Posterior vena cava (tissue), 2 donors: ENCODE results near the gene SSH2. TPM values are rescaled to one million over a fixed set of nuclear protein-coding genes. Genes with fewer than 3 reads are reported as not detected.
"Not testable (repeated sequence)": the region's sequence is repeated elsewhere in the genome, so short reads cannot be mapped to it uniquely, and the experiment has no call there.

Experiments used
- DNase-seq: peaks from one replicate; pipeline ENCODE4 v3.0.0-alpha.2; 2020; ENCODE audit warnings: low spot score
- intact Hi-C, 2 donors: fragments of 100-400 bp; cut with DNase I; formaldehyde crosslinking; loops; one replicate each; pipeline versions ENCODE4 v1.14.1 to v1.14.2; 2022 to 2023
- total RNA-seq, 2 donors: library from RNA; stranded (reverse); fragmentation: NEBNext Ultra II Directional; extraction: Animal tissue kit (Norgen Biotek cat#: 25700); gene quantifications; one replicate each; pipeline ENCODE4 v1.2.1, GENCODE V29; 2021
- donor health status: DM: yes; HTN: yes; CAD: no.
- donor health status: DM: yes; HTN: yes; CAD: no.

The SSH2 gene
- total RNA-seq, 2 donors from 2014 or later, result 26.0 to 33.3 TPM

DNA sequence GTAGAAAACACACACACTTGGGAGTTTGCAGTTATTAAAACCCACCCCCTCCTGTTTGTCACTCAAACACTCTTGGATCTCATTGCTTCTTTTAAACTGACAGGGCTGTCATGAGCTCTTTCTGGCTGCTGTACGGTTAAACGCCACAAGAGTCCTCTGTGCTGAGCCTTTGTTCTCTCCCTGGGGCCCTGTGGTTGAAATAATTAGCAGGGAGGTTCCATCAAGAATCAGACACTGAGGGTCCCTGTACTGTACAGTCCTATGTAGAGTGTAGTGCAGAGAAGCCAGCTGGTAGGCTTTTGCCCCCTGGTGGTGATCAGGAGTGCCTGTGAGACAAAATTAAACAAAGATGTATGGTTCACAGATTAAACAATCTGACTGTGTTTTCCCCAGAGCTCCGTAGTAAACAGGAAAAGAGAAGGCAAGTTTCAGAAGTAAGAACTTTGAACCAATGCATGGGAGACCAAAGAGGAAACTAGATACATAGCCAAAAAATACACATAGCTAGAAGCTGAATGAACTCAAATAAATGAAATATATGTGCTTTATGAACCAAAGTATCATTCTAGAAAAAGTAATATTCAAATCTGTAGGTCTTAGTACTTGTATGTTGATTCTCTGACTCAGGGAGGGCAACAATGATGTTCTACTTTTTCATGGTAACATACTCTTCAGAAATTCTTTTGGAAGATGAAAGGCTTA is 1.4 kb upstream of the SSH2 start:
- intact Hi-C loops, result loop anchor here (5.0 kb wide), 1 partner anchor 124 kb away; no protein-coding TSS in a partner anchor
- peak; percentile 83 for DNase-seq

DNA sequence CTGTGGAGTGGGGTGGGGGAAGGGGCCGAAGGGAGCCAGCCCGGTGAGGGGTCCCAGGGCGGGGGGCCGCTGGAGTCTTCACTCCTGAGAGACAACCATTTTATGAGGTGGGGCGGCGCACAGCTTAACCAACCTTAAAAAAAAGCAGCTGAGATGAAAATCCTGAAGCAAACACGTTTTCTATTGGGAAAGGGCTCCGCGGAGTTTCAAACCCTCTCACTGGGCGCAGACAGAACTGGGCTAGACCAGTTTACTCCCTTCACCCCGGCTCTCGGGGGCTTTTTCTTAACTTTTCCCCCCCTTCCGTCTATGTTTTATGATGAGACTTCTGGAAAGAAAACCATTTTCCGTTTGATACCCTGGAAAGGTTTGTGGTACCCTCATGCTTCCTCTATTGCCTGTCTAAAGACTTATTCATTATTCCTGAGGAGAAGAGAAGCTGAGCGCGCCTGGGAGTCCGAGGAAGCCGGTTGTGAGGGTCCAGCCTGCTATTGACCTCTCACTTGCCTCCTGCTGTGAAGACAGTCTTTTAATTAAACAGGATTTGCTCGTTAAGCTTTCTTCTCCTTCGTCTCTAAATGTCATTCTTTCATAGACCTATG is 482 bp upstream of the SSH2 start:
- no peak for DNase-seq
- intact Hi-C loops, result loop anchor here (5.0 kb wide), 1 partner anchor 123 kb away; no protein-coding TSS in a partner anchor

DNA sequence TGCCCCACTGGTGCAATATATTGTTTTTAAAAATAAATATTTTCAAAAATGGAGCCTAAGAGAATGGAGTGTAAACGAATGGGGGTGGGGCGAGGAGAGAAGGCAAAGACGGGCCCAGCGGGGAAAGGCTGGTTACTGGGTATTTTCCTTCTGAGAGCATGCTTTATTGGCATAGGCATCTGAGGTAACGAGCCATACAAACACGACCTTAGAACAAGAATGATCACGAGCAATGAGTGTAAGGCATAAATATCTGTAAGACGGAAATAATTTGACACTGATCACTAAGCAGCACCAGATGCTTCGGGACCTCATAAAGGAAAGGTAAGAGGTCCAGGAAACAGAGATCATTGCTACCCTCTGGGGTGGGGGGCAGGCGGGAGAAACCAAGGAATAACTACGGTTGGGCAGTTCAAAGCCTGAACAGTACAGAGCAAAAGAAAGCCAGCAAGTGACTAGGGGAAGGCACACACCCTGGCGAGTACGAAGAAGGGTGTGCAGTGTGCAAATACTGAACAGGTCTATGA is 959 bp downstream of the SSH2 start:
- intact Hi-C loops, result no loop called here
- DNase-seq, result no peak

DNA sequence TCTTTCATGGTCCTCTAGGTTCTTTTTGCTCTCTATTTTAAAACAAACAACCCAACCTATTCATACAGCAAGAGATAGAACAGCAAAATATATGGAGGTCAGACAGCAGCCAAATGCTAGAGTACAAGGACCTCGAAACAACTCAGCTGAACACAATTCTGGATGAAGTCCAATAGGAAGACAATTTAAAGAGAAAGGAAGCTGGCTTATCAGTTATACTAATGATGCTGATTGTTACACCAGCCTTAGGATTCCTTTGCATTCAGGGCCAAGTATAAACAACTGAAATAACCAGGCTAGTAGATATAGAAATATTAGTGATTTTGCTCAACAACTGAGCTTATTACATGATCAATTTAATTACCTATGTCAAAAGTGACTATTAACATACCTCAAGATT is 2.5 kb downstream of the SSH2 start:
- DNase-seq, result no peak
- intact Hi-C loops, result no loop called here

DNA sequence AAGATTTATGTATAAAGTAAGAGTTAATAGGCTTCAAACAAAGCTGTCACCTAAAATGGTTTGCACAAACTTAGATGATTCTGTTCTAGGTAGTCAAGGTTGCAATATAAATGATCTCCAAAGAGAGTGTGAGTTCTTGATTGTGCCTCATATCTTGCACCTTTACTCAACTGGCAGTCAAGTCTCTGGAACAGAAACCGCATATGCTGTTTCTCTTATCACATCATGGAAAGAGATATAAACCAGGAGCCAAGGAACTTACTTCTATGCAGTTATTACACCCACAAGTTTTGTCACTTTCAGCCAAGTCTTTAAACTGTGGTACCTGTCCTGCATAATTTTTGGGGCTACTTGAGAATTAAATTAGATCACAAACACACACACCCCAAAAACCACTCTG is 5.2 kb downstream of the SSH2 start:
- DNase-seq, result no peak
- intact Hi-C loops, result no loop called here

DNA sequence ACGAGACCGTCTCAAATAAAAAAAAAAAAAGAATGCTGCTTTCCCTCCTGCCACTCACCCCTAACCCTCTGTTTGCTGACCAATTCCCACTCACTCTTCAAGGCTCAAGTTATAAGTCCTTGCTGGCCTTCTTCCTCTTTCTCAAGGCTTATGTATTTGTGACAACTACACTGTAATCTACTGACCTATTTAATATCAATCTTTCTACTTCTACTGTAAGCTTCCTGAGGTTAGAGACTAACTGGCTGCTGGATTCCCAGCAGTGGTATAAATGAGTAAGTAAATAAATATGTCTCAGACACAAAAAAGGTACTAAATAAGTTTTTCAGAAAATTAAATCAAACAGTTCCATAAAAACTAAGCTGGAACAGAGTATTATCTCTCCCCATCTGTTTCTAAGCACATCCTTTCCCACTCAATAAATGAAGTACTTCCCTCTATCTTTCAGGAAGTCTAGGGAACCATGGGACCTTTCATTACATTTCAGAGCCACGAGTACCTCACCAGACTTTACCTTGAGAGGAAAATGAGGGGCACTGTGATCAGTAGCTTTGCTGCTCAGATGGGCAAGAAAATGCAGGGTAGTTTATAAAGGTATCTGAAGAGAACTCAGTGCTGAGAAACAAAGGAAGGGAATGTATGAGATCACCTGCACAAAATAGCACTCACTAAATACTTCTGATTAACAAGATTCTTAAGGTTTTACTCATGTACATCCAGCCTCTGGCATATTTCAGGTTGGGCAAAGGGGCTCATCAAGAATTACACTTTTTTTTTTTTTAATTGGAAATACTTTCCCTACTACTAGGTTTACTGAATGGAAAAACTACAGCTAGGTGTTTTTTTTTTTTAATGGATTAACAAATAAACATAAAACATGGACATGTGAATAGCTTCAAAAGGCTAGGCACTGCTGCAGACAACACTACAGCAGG is 10.8 kb downstream of the SSH2 start:
- intact Hi-C loops, result loop anchor here in 1 of 2 donors (5.0 kb wide), 1 partner anchor 1543 kb away; no protein-coding TSS in a partner anchor
- DNase-seq, result no peak

DNA sequence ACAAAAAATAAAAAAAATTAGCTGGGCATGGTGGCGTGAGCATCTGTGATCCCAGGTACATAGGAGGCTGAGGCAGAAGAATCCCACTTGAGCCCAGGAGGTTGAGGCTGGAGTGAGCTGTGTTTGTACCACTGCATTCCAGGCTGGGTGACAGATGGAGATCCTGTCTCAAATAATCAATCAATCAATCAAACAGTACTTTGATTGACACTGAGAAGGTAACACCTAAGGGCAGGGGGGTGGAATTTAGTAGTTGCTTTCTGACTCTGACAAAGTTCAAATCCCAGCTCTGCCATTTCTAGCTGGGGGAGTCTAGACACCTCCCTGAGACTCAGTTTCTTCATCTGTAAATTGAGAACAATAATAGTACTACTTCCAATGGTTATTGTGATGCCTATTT is 12.0 kb downstream of the SSH2 start:
- intact Hi-C loops, result loop anchor here in 1 of 2 donors (5.0 kb wide), 1 partner anchor 1544 kb away; no protein-coding TSS in a partner anchor

DNA sequence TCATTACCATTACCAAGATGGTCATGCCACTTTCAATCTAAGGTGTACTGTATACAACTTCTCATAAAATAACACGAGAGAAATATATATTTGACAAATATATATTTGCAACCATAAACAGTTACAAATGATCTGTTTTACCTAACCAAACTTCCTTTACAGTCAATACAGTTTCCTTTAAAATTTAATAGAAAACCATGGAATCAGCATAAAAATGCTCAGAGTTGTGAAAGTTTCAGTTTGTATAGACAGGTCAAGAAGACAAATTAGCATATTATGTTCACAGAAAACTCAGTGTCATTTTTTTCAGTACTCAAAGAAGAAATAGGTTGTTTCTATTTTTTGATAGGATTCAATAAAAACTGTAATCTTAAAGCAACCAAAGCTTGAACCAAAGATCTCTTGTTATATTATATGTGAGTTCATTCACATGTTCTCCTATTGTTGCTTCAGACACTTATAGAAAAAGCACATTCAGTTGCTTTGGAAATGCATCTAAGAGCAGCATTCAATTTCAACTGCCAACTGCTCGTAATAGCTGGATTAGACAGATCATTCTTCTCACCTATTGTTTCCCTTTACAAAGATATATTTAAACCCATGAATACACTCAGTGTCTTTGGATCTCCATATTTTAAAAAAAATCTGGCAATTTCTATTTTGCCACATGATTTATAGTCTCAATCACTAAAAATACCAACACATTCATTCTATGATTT is 15.1 kb downstream of the SSH2 start:
- intact Hi-C loops, result loop anchor here in 1 of 2 donors (5.0 kb wide), 1 partner anchor 1547 kb away; no protein-coding TSS in a partner anchor

More for the DNA sequence above, 12.0 kb downstream of the SSH2 start:
- DNase-seq, result no peak

DNA sequence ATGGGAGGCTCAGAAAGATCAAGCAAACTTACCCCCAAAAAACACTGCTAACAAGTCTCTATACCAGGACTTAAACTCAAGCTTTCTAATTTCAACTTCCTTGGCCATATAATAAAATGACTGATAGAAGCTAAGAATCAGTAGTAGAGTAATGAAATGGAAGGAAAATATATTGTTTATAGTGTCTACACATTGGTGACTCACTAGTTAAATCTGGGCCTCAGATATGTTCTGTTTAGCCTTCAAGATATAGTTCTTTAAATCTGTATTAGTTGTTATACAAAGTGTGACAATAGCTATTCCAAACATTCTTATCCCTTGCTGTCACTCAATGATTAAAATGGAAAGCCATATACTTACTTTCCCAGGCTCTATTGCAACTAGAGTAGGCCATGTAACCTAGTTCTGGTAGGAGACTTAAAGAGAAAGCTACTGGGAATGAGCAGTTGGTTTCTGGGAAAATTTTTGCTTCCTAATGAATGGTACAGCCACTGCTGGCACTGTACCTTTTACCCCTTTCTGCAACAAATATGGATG is 18.3 kb downstream of the SSH2 start:
- intact Hi-C loops, result no loop called here
- DNase-seq, result no peak

More for the DNA sequence above, 15.1 kb downstream of the SSH2 start:
- DNase-seq, result no peak

DNA sequence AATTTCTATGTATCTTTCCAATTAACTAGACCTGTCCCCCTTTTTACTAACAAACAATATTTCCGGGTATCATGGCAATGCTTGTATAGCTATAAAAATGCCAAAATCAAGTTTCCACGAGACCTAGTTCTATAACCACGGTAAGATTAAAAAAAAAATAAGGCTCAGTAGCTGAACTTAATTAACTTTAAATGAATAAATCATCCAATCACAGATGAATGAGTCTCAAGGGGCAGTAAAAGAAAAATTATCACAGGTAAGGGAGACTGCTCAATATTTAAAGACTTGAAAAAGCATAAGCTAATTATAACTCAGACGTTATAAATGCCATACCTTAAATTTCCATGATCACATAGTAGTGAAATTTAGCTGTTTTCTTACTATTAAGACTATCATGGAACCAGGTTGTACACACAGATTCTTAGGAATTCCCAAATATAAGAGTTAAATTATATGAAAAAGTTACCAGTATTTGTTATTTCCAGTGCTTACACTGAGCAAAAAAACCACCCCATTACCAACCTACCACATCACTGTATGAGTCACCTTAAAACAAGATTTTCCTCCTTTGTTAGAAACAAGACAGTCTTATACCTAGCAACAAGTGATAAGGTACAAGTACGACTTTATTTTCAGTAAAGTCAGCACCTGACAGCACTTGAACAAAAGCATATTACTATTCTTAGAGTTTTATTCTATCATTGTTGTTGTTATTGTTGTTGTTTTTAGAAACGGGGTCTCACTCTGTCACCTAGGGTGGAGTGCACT is 20.6 kb downstream of the SSH2 start:
- intact Hi-C loops, result no loop called here
- DNase-seq, result no peak

DNA sequence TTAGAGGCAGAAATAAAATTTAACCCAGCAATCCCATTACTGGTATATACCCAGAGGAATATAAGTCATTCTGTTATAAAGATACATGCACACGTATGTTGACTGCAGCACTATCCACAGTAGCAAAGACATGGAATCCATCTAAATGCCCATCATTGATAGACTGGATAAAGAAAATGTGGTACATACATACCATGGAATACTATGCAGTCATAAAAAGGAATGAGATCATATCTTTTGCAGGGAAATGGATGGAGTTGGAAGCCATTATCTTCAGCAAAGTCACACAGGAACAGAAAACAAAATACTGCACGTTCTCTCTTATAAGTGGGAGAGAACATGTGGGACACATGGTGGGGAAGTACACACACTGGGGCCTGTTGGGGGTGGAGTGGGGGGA is 23.1 kb downstream of the SSH2 start:
- intact Hi-C loops, result no loop called here
- no peak for DNase-seq

DNA sequence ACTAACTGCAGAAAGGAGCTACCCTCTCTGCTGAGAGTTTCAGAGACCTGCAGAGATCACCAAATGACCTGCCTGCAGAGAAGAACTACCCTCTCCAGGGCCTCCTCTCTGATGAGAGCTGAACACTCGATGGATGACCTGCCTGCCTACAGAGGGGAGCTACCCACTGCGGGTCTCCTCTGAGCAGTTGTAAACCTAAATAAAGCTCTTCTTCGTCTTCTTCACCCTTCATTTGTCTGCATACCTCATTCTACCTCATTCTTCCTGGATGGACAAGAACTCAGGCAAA is 24.2 kb downstream of the SSH2 start:
- intact Hi-C loops, result no loop called here
- DNase-seq, result no peak

DNA sequence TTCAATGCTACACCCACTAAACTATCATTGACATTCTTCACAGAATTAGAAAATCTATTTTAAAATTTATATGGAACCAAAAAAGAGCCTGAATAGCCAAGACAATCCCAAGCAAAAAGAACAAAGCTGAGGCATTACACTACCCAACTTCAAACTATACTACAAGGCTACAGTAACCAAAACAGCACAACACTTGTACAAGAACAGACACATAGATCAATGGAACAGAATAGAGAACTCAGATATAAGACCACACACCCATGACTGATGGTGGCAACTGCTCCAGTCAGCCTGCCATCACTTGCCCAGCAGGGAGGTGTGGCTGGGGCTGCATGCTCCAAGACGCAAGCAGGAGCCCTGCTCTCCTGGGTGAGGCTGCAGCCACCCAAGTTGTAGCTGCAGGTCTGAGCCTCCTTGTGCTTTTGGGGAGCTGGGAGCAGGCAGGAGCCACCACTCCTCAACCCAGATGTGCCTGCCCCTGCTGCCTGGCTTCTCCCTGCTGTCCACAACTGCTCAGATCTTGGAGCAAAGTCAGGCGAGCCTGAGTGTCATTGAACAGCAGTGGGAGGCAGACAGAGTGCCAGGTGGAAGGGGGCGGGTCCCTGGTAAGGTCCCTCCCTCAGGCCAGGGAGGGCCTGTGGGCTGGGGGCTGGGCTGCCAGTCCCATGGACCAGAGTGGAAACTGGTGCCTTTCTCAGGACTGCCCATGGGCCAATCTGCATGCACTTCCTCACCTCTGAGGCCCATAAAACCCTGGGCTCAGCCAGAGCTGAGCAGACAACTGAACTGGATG is 24.7 kb downstream of the SSH2 start:
- intact Hi-C loops, result no loop called here
- no peak for DNase-seq

DNA sequence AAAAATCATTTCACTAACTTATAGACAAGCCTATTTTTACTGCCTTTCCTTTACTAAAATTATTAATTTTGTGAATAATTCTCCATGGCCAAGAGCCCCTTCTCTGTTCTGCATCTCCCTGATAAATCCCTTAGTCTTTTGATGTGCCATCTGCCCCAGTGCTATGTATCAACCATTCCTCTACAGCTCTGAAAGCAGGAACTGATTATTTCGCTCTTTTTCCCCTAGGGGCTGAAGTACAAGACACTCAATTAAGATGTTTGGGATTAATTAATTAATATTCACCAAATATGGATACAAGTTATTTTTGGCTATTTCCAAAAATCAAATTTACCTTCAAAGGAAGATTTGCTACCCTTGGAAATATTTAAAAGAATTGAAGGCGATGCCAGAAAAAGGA is 26.6 kb downstream of the SSH2 start:
- no peak for DNase-seq
- intact Hi-C loops, result no loop called here

DNA sequence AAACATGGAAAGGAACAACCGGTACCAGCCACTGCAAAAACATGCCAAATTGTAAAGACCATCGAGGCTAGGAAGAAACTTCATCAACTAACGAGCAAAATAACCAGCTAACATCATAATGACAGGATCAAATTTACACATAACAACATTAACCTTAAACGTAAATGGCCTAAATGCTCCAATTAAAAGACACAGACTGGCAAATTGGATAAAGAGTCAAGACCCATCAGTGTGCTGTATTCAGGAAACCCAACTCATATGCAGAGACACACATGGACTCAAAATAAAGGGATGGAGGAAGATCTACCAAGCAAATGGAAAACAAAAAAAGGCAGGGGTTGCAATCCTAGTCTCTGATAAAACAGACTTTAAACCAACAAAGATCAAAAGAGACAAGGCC is 32.9 kb downstream of the SSH2 start:
- DNase-seq, intact Hi-C loops: not testable (repeated sequence)

DNA sequence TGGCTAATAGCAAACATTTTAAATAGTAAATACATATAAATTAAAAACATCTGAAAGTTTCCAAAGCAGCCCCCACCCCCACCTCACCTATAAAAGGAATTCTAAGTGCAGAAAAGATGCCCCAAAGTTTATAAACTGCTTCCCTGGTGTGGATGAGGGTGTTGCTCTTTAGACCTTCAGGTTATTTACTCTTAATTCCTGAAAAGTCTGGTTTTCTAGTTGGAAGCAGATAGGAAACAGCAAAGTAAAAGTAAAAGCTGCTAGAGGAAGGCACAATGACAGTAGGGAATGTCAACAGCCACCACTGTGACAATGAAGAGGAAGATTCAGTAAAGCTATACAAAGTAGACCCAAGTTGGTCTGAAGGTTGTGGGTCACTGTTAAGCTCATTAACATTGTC is 37.8 kb downstream of the SSH2 start:
- intact Hi-C loops, result no loop called here
- DNase-seq, result no peak

DNA sequence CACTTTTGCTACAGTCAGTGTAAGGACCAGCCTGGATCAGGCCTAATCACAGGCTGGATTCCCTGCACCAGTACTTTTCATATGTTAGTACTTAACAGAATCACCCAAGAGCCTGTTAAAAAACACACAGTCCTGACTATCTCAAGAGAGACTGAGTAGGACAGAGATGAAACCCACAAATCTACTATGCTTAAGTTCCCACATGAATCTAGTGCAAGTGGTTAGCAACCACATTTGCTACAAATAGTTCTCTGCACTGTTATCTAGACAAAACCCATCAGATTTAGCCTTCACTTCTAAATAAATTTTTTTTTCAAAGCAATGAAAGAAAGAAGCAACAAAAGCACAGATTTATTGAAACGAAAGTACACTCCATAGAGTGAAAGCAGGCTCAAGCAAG is 38.9 kb downstream of the SSH2 start:
- no peak for DNase-seq

More for the DNA sequence above, 38.9 kb downstream of the SSH2 start:
- intact Hi-C loops, result no loop called here
